Measurements from ENCODE around the gene NES.
A peak's percentile ranks its signal among the peaks of the same experiment; 100 is the strongest.

Gene NES

GRCh38 chr1:156659988-156660751, 17.0 kb downstream of the NES start (continued):
- TF ChIP-seq ZNF660 (tag by site-specific recombination; IDR thresholded peaks at IDR 0.05) (no peak; the same call in none of the 2 replicates), ZSCAN5A (tag by site-specific recombination; IDR thresholded peaks at IDR 0.05) (0 out of 2 replicates have a peak, but pooled peaks have one; percentile 77), SP2 (tag by site-specific recombination; IDR thresholded peaks at IDR 0.05) (peak; percentile 74), SETDB1 (IDR thresholded peaks at IDR 0.05; ENCODE audit: insufficient read length, low read length) (peak; percentile 38), ZNF324 (tag by site-specific recombination; IDR thresholded peaks at IDR 0.05) (peak; percentile 98), ZNF501 (tag by site-specific recombination; IDR thresholded peaks at IDR 0.05) (peak; percentile 97; the same call in 1 of the 2 replicates), ZNF548 (tag by site-specific recombination; IDR thresholded peaks at IDR 0.05) (no peak), ZNF473 (tag by site-specific recombination; IDR thresholded peaks at IDR 0.05) (no peak), ELK4 (IDR thresholded peaks at IDR 0.05; ENCODE audit: borderline replicate concordance, low read depth, low read length) (no peak), ZNF843 (tag by site-specific recombination; IDR thresholded peaks at IDR 0.05) (peak; percentile 89; the same call in 1 of the 2 replicates), SCRT1 (tag by site-specific recombination; IDR thresholded peaks at IDR 0.05; ENCODE audit: borderline replicate concordance) (no peak), ZNF311 (tag by site-specific recombination; IDR thresholded peaks at IDR 0.05; ENCODE audit: borderline replicate concordance) (no peak), ZNF777 (tag by site-specific recombination; IDR thresholded peaks at IDR 0.05; ENCODE audit: borderline replicate concordance) (no peak), BCL11B (tag by site-specific recombination; IDR thresholded peaks at IDR 0.05; ENCODE audit: low read depth) (peak; percentile 96), ZNF174 (tag by site-specific recombination; IDR thresholded peaks at IDR 0.05) (no peak), ZNF19 (tag by site-specific recombination; IDR thresholded peaks at IDR 0.05; ENCODE audit: low read depth) (no peak), ZNF112 (tag by site-specific recombination; IDR thresholded peaks at IDR 0.05) (no peak), ZNF670 (tag by site-specific recombination; IDR thresholded peaks at IDR 0.05; ENCODE audit: low read depth) (no peak), IKZF3 (tag by site-specific recombination; IDR thresholded peaks at IDR 0.05) (no peak), SCRT2 (tag by site-specific recombination; IDR thresholded peaks at IDR 0.05) (0 out of 2 replicates have a peak, but pooled peaks have one; percentile 46), ZNF350 (tag by site-specific recombination; IDR thresholded peaks at IDR 0.05) (no peak), ZNF585B (tag by site-specific recombination; IDR thresholded peaks at IDR 0.05) (no peak), ZNF157 (tag by site-specific recombination; IDR thresholded peaks at IDR 0.05) (no peak), ZBTB10 (tag by site-specific recombination; IDR thresholded peaks at IDR 0.05) (peak; percentile 99), ZNF266 (tag by site-specific recombination; IDR thresholded peaks at IDR 0.05; ENCODE audit: low read depth) (peak; percentile 92), ZNF23 (tag by site-specific recombination; IDR thresholded peaks at IDR 0.05; ENCODE audit: borderline replicate concordance) (no peak), KLF8 (tag by site-specific recombination; IDR thresholded peaks at IDR 0.05) (peak; percentile 86), ZBTB26 (tag by site-specific recombination; optimal IDR thresholded peaks at IDR 0.05) (peak; percentile 99), MZF1 (tag by site-specific recombination; IDR thresholded peaks at IDR 0.05; ENCODE audit: borderline replicate concordance) (no peak), ZNF645 (tag by site-specific recombination; IDR thresholded peaks at IDR 0.05) (no peak), RBAK (tag by site-specific recombination; IDR thresholded peaks at IDR 0.05) (0 out of 2 replicates have a peak, but pooled peaks have one; percentile 60), ZNF830 (tag by site-specific recombination; IDR thresholded peaks at IDR 0.05; ENCODE audit: low read depth) (no peak), REPIN1 (tag by site-specific recombination; IDR thresholded peaks at IDR 0.05; ENCODE audit: low read depth) (peak; percentile 70; the same call in 1 of the 2 replicates), ZNF664 (tag by site-specific recombination; IDR thresholded peaks at IDR 0.05) (peak; percentile 80)

Data from HEK293 (cell line).